PC-3 (cell line): ENCODE results near the gene IPO9. TPM values are rescaled to one million over a fixed set of nuclear protein-coding genes. Genes with fewer than 3 reads are reported as not detected.

Source experiments
- ATAC-seq: fragments of 200-7000 bp; cut with Tn5 transposase; 2 replicates; pipeline ENCODE4 v1.9.1; 2020; ENCODE audit warnings: mild to moderate bottlenecking, moderate library complexity
- BruUV-seq: library from RNA; stranded (reverse); fragments of 400-500 nt; replicated peaks from 2 replicates; lab custom pipeline; 2021; lab: Mats Ljungman, UMichigan
- CTCF ChIA-PET: fragments of 300-600 bp; sonication (Branson Sonifier 250); formaldehyde crosslinking; loops from one replicate; lab custom pipeline; 2022; ENCODE audit warnings: antibody characterized with exemption; lab: Charles Lee
- POLR2A ChIA-PET: fragments of 300-600 bp; sonication (Branson Sonifier 250); formaldehyde crosslinking; loops from one replicate; lab custom pipeline; 2022; ENCODE audit warnings: antibody characterized with exemption; ENCODE audit not compliant: unreplicated experiment; lab: Charles Lee
- DNase-seq: peaks from one replicate; pipeline ENCODE4 v3.0.0-alpha.2; 2015
- H2AFZ ChIP-seq: fragments of 300-600 bp; sonication (generic); 2 replicates; pipeline ENCODE4 v1.6.0; 2016; ENCODE audit warnings: antibody characterized with exemption, low read length
- H3F3A ChIP-seq: fragments of 300-600 bp; sonication (generic); one replicate; pipeline ENCODE4 v1.6.0; 2017; ENCODE audit warnings: antibody characterized with exemption, low read length, control low read depth, mild to moderate bottlenecking; ENCODE audit not compliant: unreplicated experiment
- H3K27ac ChIP-seq: fragments of 300-600 bp; sonication (generic); 2 replicates; pipeline ENCODE4 v1.5.1; 2016; ENCODE audit warnings: mild to moderate bottlenecking, low read length
- H3K27me3 ChIP-seq: fragments of 300-600 bp; sonication (generic); 2 replicates; pipeline ENCODE4 v1.6.1; 2016; ENCODE audit warnings: low read length, mixed read lengths
- H3K36me3 ChIP-seq: fragments of 300-600 bp; sonication (generic); 2 replicates; pipeline ENCODE4 v1.6.1; 2016; ENCODE audit warnings: low read depth, mixed run types, low read length, mixed read lengths
- H3K4me1 ChIP-seq: fragments of 300-600 bp; sonication (generic); 2 replicates; pipeline ENCODE4 v1.5.1; 2016; ENCODE audit warnings: low read length; ENCODE audit not compliant: insufficient read depth
- H3K4me2 ChIP-seq: fragments of 300-600 bp; sonication (generic); 2 replicates; pipeline ENCODE4 v1.6.0; 2016; ENCODE audit warnings: low read length
- H3K4me3 ChIP-seq: fragments of 300-600 bp; sonication (generic); 2 replicates; pipeline ENCODE4 v1.5.1; 2016; ENCODE audit warnings: mild to moderate bottlenecking, low read length, mixed read lengths
- H3K79me2 ChIP-seq: fragments of 300-600 bp; sonication (generic); 2 replicates; pipeline ENCODE4 v1.6.1; 2017; ENCODE audit warnings: low read length, mixed read lengths
- H3K9ac ChIP-seq: fragments of 300-600 bp; sonication (generic); 2 replicates; pipeline ENCODE4 v1.6.0; 2016; ENCODE audit warnings: mild to moderate bottlenecking, low read length
- H3K9me2 ChIP-seq: fragments of 300-600 bp; sonication (generic); replicated peaks from 2 replicates; pipeline ENCODE4 v1.6.1; 2016; ENCODE audit warnings: mixed run types, low read length, mixed read lengths
- H3K9me3 ChIP-seq: fragments of 300-600 bp; sonication (generic); 2 replicates; pipeline ENCODE4 v1.6.1; 2016; ENCODE audit warnings: low read length, mixed read lengths
- H4K20me1 ChIP-seq: fragments of 300-600 bp; sonication (generic); 2 replicates; pipeline ENCODE4 v1.6.1; 2016; ENCODE audit warnings: low read length, mixed read lengths
- CTCF ChIP-seq: fragments of 300-600 bp; sonication (generic); conservative IDR thresholded peaks from 2 replicates; pipeline ENCODE4 v1.5.1; 2017; ENCODE audit warnings: antibody characterized with exemption, low read depth, mild to moderate bottlenecking, low read length
- EZH2 ChIP-seq: fragments of 300-600 bp; sonication (generic); IDR thresholded peaks from one replicate; pipeline ENCODE4 v1.6.1; 2017; ENCODE audit warnings: antibody characterized with exemption, mild to moderate bottlenecking, low read length; ENCODE audit not compliant: unreplicated experiment
- EZH2phosphoT487 ChIP-seq: fragments of 300-600 bp; sonication (generic); IDR thresholded peaks from 2 replicates; pipeline ENCODE4 v1.6.1; 2018; ENCODE audit warnings: mild to moderate bottlenecking, antibody characterized with exemption, low read length, borderline replicate concordance
- intact Hi-C: fragments of 100-400 bp; cut with micrococcal nuclease; formaldehyde crosslinking; loops from 2 replicates; pipeline ENCODE4 v1.9.0; 2023
- total RNA-seq: library from RNA; depleted of rRNA; stranded (reverse); fragments of >200 nt; gene quantifications from 2 replicates; pipeline ENCODE4 v1.2.3, GENCODE V29; 2014

The IPO9 gene
- total RNA-seq, 1 experiment from 2014 or later: 21.6 TPM

- Histone ChIP-seq H3K36me3 (no peaks in the 10 kb centered on the region), H3K79me2 (peaks cover 43% of the 10 kb centered on the region), H3K4me1 (peaks cover 21% of the 10 kb centered on the region), H2AFZ (no peak overlapping the region), H3K9me3 (no peaks in the 10 kb centered on the region), H3K4me3 (peak overlapping the region; percentile 99; the same call in 1 of the 2 replicates), H3K9me2 (no peaks in the 10 kb centered on the region), H3K4me2 (peak overlapping the region; percentile 75), H3K9ac (peak overlapping the region; percentile 100; the same call in 1 of the 2 replicates), H3K27me3 (no peaks in the 10 kb centered on the region), H3F3A (no peaks in the 10 kb centered on the region), H4K20me1 (peaks cover 14% of the 10 kb centered on the region; the same call in 1 of the 2 replicates), H3K27ac (no peak overlapping the region)
- BruUV-seq: TSS peak; percentile 42
- POLR2A ChIA-PET: interaction anchor here (0.8 kb wide), 1 partner anchor 115 kb away, joined by 3 read pairs; no protein-coding TSS in a partner anchor
- CTCF ChIA-PET: no interaction called here
- DNase-seq (no peak), ATAC-seq (no peak)
- intact Hi-C loops: no loop called here
- TF ChIP-seq EZH2 (no peak), EZH2phosphoT487 (no peak), CTCF (no peak)
Measured at GRCh38 chr1:201828217-201828819, 639 bp upstream of the IPO9 start.

- H3K4me2 ChIP-seq: peak overlapping the region; percentile 81
- no peak for ATAC-seq
- peaks cover 73% of the 10 kb centered on the region for H3K79me2 ChIP-seq
- ChIA-PET POLR2A (no interaction called here), CTCF (no interaction called here)
- intact Hi-C loops: no loop called here
- no peaks in the 10 kb centered on the region for H3K9me2 ChIP-seq
- no peaks in the 10 kb centered on the region; the same call in 1 of the 2 replicates for H3K36me3 ChIP-seq
- no peak for DNase-seq
- H3K9me3 ChIP-seq: no peaks in the 10 kb centered on the region
- H3K9ac ChIP-seq: no peak overlapping the region
- H3K4me3 ChIP-seq: no peak overlapping the region; the same call in 1 of the 2 replicates
- no peaks in the 10 kb centered on the region for H3K27me3 ChIP-seq
- no peak overlapping the region for H2AFZ ChIP-seq
- H3F3A ChIP-seq: no peaks in the 10 kb centered on the region
- H3K4me1 ChIP-seq: peaks cover 21% of the 10 kb centered on the region
- BruUV-seq: no TSS peak
- TF ChIP-seq EZH2 (no peak), EZH2phosphoT487 (no peak), CTCF (no peak)
- no peak overlapping the region for H3K27ac ChIP-seq
- peaks cover 19% of the 10 kb centered on the region for H4K20me1 ChIP-seq
Measured at GRCh38 chr1:201831371-201831770, 2.4 kb downstream of the IPO9 start.

GRCh38 chr1:201834621-201835020 lies 5.7 kb downstream of the IPO9 start:
- intact Hi-C loops: no loop called here
- Histone ChIP-seq H3K4me1 (peaks cover 17% of the 10 kb centered on the region), H3K9me2 (no peaks in the 10 kb centered on the region), H3F3A (no peaks in the 10 kb centered on the region), H3K4me3 (no peak overlapping the region), H4K20me1 (peaks cover 18% of the 10 kb centered on the region), H3K9ac (no peak overlapping the region), H3K27ac (no peak overlapping the region), H3K4me2 (no peak overlapping the region), H2AFZ (no peak overlapping the region), H3K36me3 (no peaks in the 10 kb centered on the region; the same call in 1 of the 2 replicates), H3K9me3 (no peaks in the 10 kb centered on the region), H3K79me2 (peaks cover 99% of the 10 kb centered on the region), H3K27me3 (no peaks in the 10 kb centered on the region)
- ChIA-PET POLR2A (no interaction called here), CTCF (no interaction called here)
- BruUV-seq: no TSS peak
- ATAC-seq (no peak), DNase-seq (no peak)
- TF ChIP-seq EZH2phosphoT487: no peak
- no peak for TF ChIP-seq EZH2
- TF ChIP-seq CTCF: no peak
